ENCODE measurements around the gene PHKA2.

DNA sequence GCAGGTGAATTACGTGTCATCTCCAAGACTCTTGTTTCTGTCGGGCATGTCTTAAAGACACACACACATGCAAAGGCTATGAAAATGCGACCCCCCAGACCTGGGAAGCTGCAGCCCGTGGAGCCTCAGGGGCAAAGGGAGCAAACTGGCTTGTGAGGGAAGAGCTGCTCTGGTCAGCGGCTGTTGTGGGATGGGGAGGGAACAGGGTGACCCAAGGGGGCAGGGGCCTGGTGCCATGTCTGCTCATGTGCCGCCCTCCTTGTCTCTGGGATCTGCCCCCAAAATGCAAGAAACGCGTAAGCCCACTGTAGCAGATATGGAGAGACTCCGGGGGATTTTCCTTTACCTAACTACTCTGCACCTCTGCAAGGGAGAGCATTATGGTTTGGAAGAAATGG is 92.4 kb downstream of the PHKA2 start:
- TF ChIP-seq, protein P1, sequence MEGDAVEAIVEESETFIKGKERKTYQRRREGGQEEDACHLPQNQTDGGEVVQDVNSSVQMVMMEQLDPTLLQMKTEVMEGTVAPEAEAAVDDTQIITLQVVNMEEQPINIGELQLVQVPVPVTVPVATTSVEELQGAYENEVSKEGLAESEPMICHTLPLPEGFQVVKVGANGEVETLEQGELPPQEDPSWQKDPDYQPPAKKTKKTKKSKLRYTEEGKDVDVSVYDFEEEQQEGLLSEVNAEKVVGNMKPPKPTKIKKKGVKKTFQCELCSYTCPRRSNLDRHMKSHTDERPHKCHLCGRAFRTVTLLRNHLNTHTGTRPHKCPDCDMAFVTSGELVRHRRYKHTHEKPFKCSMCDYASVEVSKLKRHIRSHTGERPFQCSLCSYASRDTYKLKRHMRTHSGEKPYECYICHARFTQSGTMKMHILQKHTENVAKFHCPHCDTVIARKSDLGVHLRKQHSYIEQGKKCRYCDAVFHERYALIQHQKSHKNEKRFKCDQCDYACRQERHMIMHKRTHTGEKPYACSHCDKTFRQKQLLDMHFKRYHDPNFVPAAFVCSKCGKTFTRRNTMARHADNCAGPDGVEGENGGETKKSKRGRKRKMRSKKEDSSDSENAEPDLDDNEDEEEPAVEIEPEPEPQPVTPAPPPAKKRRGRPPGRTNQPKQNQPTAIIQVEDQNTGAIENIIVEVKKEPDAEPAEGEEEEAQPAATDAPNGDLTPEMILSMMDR (IDR thresholded peaks at IDR 0.05 in 2 of 3, conservative IDR thresholded peaks at IDR 0.05 in 1 of 3; ENCODE audit: control insufficient read depth in 2 of 3, extremely low read depth in 1 of 3, insufficient read depth in 1 of 3, low read depth in 3 of 3, low read length in 3 of 3), result no peak
- TF ChIP-seq, protein P2, sequence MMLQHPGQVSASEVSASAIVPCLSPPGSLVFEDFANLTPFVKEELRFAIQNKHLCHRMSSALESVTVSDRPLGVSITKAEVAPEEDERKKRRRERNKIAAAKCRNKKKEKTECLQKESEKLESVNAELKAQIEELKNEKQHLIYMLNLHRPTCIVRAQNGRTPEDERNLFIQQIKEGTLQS (IDR thresholded peaks at IDR 0.05; ENCODE audit: borderline replicate concordance, extremely low read depth, low read depth, low read length), result no peak
- TF ChIP-seq TAF1 (IDR thresholded peaks at IDR 0.05; ENCODE audit: borderline replicate concordance, low read depth, low read length), result no peak
- no peak for TF ChIP-seq ZNF687 (IDR thresholded peaks at IDR 0.05)
- TF ChIP-seq YY1 (IDR thresholded peaks at IDR 0.05; ENCODE audit: low read depth, low read length), result no peak
- no peak for TF ChIP-seq TCF12 (IDR thresholded peaks at IDR 0.05; ENCODE audit: low read depth, low read length)
- TF ChIP-seq, protein P3, sequence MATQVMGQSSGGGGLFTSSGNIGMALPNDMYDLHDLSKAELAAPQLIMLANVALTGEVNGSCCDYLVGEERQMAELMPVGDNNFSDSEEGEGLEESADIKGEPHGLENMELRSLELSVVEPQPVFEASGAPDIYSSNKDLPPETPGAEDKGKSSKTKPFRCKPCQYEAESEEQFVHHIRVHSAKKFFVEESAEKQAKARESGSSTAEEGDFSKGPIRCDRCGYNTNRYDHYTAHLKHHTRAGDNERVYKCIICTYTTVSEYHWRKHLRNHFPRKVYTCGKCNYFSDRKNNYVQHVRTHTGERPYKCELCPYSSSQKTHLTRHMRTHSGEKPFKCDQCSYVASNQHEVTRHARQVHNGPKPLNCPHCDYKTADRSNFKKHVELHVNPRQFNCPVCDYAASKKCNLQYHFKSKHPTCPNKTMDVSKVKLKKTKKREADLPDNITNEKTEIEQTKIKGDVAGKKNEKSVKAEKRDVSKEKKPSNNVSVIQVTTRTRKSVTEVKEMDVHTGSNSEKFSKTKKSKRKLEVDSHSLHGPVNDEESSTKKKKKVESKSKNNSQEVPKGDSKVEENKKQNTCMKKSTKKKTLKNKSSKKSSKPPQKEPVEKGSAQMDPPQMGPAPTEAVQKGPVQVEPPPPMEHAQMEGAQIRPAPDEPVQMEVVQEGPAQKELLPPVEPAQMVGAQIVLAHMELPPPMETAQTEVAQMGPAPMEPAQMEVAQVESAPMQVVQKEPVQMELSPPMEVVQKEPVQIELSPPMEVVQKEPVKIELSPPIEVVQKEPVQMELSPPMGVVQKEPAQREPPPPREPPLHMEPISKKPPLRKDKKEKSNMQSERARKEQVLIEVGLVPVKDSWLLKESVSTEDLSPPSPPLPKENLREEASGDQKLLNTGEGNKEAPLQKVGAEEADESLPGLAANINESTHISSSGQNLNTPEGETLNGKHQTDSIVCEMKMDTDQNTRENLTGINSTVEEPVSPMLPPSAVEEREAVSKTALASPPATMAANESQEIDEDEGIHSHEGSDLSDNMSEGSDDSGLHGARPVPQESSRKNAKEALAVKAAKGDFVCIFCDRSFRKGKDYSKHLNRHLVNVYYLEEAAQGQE (IDR thresholded peaks at IDR 0.05; ENCODE audit: low read depth, low read length), result no peak
- TF ChIP-seq SIN3A (IDR thresholded peaks at IDR 0.05; ENCODE audit: low read depth, low read length), result no peak
- TF ChIP-seq, protein P4, sequence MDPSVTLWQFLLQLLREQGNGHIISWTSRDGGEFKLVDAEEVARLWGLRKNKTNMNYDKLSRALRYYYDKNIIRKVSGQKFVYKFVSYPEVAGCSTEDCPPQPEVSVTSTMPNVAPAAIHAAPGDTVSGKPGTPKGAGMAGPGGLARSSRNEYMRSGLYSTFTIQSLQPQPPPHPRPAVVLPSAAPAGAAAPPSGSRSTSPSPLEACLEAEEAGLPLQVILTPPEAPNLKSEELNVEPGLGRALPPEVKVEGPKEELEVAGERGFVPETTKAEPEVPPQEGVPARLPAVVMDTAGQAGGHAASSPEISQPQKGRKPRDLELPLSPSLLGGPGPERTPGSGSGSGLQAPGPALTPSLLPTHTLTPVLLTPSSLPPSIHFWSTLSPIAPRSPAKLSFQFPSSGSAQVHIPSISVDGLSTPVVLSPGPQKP (IDR thresholded peaks at IDR 0.05; ENCODE audit: low read depth, low read length), result no peak
- TF ChIP-seq CREM (IDR thresholded peaks at IDR 0.05; ENCODE audit: low read depth), result no peak
- TF ChIP-seq POLR2A (IDR thresholded peaks at IDR 0.05; ENCODE audit: low read depth, low read length), result no peak

Measured in GM12878 (cell line).